HG03342 (cell line): ENCODE results near the gene CCL11.
"Not testable (repeated sequence)": the region's sequence is repeated elsewhere in the genome, so short reads cannot be mapped to it uniquely, and the experiment has no call there.

Source experiments
- ATAC-seq: cut with Tn5 transposase; IDR thresholded peaks from one replicate; pipeline ENCODE4 v1.9.1; 2021; ENCODE audit warnings: mild to moderate bottlenecking, moderate library complexity; ENCODE audit not compliant: unreplicated experiment

The CCL11 gene

DNA sequence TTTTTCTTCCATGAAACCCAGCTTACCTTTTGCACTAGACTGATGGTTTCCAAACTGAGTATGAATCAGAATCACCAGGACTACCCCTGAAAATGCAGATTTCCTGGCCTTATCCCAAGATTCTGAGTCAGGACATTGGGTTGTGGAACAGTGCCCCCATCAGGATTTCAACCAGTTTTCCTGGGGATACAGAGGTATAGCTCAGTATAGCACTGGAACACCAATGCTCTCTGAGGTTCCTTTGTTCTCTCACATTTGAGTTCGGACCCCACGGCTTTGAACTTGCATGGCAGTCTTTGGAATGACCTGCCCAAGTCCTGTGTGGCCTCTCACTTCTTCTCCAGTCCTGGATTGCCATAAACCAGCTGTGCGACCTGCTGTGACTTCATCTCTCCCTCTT, 20.9 kb downstream of the CCL11 start:
- no peak for ATAC-seq

GRCh38 chr17:34307110-34307509, 21.6 kb downstream of the CCL11 start:
- no peak for ATAC-seq

DNA sequence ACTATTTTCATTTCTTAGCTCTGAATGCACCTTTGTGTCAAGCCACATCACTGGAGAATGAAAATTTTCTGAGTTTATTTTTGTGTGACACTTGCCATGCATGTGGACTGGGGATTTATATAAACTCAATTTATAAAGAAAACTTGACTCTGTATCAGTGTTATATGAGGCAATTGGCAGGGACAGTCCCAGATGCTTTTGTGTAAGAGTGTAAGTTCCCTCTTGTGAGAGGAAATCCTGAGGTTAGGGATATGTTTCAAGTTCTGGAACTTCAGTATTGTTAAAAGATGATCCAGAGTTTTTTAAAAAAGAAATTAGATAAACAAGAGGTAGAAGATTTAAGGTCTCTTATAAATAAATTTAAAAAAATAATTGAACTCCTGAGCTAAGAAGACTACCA, 22.8 kb downstream of the CCL11 start:
- no peak for ATAC-seq

- ATAC-seq: no peak
Observed at GRCh38 chr17:34311291-34311690, 25.7 kb downstream of the CCL11 start.

DNA sequence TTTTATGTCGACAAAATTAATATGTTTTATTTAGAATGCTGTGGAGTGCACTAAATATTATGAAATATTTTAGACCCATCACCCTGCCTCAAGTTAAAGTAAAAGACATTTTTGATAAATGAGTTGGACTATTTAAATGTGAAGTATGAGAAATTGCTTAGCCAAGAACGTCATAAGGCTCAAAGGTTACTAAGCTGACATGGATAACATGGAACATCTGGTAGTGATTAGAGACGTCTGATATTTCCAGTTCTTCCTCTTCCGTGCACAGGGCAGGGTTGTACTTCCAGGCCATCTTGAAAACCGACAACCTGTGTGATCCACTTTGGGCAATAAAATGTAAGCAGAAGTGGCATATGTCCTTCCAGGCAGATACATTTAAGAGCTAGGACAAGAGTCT, 26.5 kb downstream of the CCL11 start:
- no peak for ATAC-seq

DNA sequence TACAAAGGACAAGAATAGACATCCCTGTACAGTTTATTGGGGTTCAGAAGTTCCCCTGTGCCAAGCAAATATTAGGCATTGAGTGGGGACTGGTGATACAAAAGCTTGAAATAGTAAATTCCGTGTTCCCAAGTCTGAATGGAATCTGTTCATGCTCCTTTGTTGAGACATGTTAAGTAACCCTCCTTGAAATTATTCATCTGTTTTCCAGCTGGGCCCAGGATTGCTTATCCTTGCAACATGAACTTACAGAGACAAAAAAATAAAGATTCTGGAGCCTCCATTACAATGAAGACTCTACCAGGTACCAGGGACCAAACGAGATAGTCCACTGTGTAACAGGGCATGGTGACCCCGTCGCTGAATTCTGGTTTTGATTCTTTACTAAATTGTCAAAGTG, 27.6 kb downstream of the CCL11 start:
- no peak for ATAC-seq

DNA sequence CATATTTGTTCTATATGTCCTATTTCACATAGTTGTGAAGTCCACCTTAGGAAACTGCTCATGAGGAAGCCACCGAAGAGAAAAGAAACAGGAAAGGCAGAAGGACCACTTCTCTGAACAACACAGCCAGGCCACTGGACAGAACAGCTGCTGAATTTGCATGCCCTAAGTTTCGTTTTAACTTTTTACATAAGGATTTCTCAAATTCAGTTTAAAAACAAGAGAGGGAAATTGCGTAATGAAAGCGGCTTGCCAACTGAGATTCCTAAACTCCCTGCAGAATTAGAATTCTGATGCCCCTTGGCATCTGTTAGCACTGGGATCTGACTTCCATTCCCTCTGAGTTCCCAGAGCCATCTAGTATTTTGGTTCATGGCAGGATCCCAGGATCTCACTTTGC, 28.7 kb downstream of the CCL11 start:
- no peak for ATAC-seq

DNA sequence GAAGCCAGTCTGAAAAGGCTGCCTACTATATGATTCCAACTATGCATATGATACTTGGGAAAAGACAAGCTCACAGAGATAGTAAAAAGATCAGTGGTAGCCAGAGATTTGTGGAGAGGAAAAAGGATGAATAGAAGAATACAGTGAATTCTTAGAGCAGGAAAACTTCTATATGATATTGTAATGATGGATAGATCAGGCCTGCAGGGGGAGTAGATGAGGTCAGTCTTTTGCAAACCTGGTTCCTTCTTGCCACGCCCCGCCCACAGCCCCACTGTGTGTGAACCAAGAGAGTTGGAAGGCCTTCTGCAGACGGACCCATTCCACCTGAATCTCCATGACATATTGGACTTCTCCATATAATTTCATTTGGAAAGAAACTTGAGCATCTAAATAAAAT, 32.9 kb downstream of the CCL11 start:
- no peak for ATAC-seq

- ATAC-seq: no peak
Observed at GRCh38 chr17:34319039-34319483, 33.5 kb downstream of the CCL11 start, which contains the start of gene CCL8. TSS of gene CCL8 (plus strand) at chr17:34319435. CDS start at chr17:34319502, 67 bp downstream.

DNA sequence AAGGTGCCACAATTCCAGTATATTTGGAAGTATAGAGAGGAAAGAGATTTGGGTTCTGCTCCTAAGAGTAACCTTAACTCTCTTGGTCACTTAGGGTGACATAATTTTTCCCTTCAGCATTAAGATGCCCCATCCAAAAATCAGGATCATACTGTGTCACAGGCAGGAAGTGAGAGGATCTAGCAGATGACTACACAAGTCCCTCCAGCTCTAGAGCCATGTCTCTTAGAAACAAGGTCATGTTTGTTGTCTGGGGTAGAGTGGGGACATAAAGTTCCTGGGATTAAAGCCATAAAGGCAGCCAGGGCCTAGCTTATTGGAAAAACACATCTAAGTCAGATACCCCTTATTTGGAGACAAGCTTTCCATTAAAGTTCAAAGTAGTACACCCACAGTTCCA, 36.4 kb downstream of the CCL11 start:
- ATAC-seq: no peak

- ATAC-seq: not testable (repeated sequence)
Observed at GRCh38 chr17:34327580-34327979, 42.0 kb downstream of the CCL11 start.

GRCh38 chr17:34337701-34338100, 52.2 kb downstream of the CCL11 start:
- ATAC-seq: no peak
